Testis (tissue), 3 donors: ENCODE measurements around the gene TRUB2. TPM values are rescaled to one million over a fixed set of nuclear protein-coding genes. Genes with fewer than 3 reads are reported as not detected.

Experiments used
- DNase-seq: peaks from one replicate; pipeline ENCODE4 v3.0.0-alpha.2; 2019
- H3K27ac ChIP-seq, 2 donors: fragments of 200-600 bp; sonication (generic); one replicate each; pipeline ENCODE4 v1.5.1; 2019
- H3K27me3 ChIP-seq: fragments of 200-600 bp; sonication (generic); one replicate; pipeline ENCODE4 v1.5.1; 2019
- H3K36me3 ChIP-seq: fragments of 200-600 bp; sonication (generic); one replicate; pipeline ENCODE4 v1.5.1; 2017; ENCODE audit warnings: low read depth; ENCODE audit errors: missing control alignments
- H3K4me1 ChIP-seq: fragments of 200-600 bp; sonication (generic); one replicate; pipeline ENCODE4 v1.5.1; 2019
- H3K4me3 ChIP-seq, 2 donors: fragments of 200-600 bp; sonication (generic); one replicate each; pipeline ENCODE4 v1.5.1; 2017 to 2019
- H3K9me3 ChIP-seq: fragments of 200-600 bp; sonication (generic); one replicate; pipeline ENCODE4 v1.5.1; 2017
- CTCF ChIP-seq, 3 experiments: fragments of 450-650 bp in 2 of 3; fragments of 200-600 bp in 1 of 3; sonication (generic) in 1 of 3; IDR thresholded peaks; one replicate each; pipeline ENCODE4 v1.5.1; 2016 to 2019; ENCODE audit warnings: antibody characterized with exemption in 3 of 3, mild to moderate bottlenecking in 2 of 3, moderate library complexity in 1 of 3
- POLR2A ChIP-seq: fragments of 450-650 bp; IDR thresholded peaks from one replicate; pipeline ENCODE4 v1.6.1; 2017; ENCODE audit warnings: antibody characterized with exemption, mild to moderate bottlenecking, moderate library complexity
- WGBS, 2 donors: methylation state at CpG; one replicate each; pipeline ENCODE4 v1.1.5; 2018; 5-methylcytosine and 5-hydroxymethylcytosine counted together
- intact Hi-C: fragments of 100-400 bp; cut with DNase I; formaldehyde crosslinking; loops from one replicate; pipeline ENCODE4 v1.15.1; 2023; ENCODE audit warnings: low total_unique reads
- polyA plus RNA-seq: library from polyadenylated mRNA; stranded (reverse); fragments of 350-450 nt; fragmentation: Illumina TruSeq; extraction: RNeasy Lipid Tissue Mini Kit (QIAGEN cat#74804); gene quantifications from one replicate; pipeline ENCODE4 v1.2.3, GENCODE V29; 2014; ENCODE audit warnings: low read depth, low replicate concordance; ENCODE audit not compliant: insufficient read depth
- total RNA-seq, 2 donors: library from RNA; depleted of rRNA; stranded (reverse); fragments of >200 nt; gene quantifications; one replicate each; pipeline ENCODE4 v1.2.3, GENCODE V29; 2016

Gene TRUB2
- total and polyA plus RNA-seq, 3 donors from 2014 or later: 14.6 to 29.7 (median 15.0) TPM

GRCh38 chr9:128369024-128369706 lies 46.9 kb upstream of the TRUB2 start:
- Histone ChIP-seq H3K4me1 (peaks cover 18% of the 10 kb centered on the region), H3K27me3 (no peaks in the 10 kb centered on the region), H3K27ac (no peak overlapping the region), H3K36me3 (no peaks in the 10 kb centered on the region), H3K9me3 (no peaks in the 10 kb centered on the region), H3K4me3 (no peak overlapping the region)
- TF ChIP-seq POLR2A: no peak
- no peak for TF ChIP-seq CTCF (IDR thresholded peaks at IDR 0.05)
- intact Hi-C loops: no loop called here
- WGBS, 2 donors: 88 to 93% methylated on average over 9 of the region's 9 CpGs
- DNase-seq: no peak

GRCh38 chr9:128365525-128365924 lies 43.3 kb upstream of the TRUB2 start:
- 86 to 89% methylated on average over 3 to 4 of the region's 4 CpGs for WGBS, 2 donors
- no peak overlapping the region for H3K27ac ChIP-seq
- H3K4me1 ChIP-seq: peaks cover 13% of the 10 kb centered on the region
- no peak for TF ChIP-seq CTCF (IDR thresholded peaks at IDR 0.05)
- no peak for TF ChIP-seq POLR2A
- no peaks in the 10 kb centered on the region for H3K36me3 ChIP-seq
- intact Hi-C loops: no loop called here
- no peaks in the 10 kb centered on the region for H3K27me3 ChIP-seq
- H3K9me3 ChIP-seq: no peaks in the 10 kb centered on the region
- no peak for DNase-seq
- H3K4me3 ChIP-seq: no peak overlapping the region

- peaks cover 8% of the 10 kb centered on the region for H3K4me1 ChIP-seq
- no peaks in the 10 kb centered on the region for H3K27me3 ChIP-seq
- H3K27ac ChIP-seq: no peak overlapping the region
- intact Hi-C loops: no loop called here
- no peak for DNase-seq
- WGBS, 2 donors: 85 to 87% methylated on average over 3 of the region's 3 CpGs
- no peaks in the 10 kb centered on the region for H3K36me3 ChIP-seq
- no peaks in the 10 kb centered on the region for H3K9me3 ChIP-seq
- no peak for TF ChIP-seq POLR2A
- no peak for TF ChIP-seq CTCF (IDR thresholded peaks at IDR 0.05)
- no peak overlapping the region for H3K4me3 ChIP-seq
Measured at GRCh38 chr9:128362774-128363173, 40.5 kb upstream of the TRUB2 start.

- intact Hi-C loops: no loop called here
- H3K4me3 ChIP-seq: peak overlapping the region in 1 of 2 donors; percentile 11
- H3K4me1 ChIP-seq: peaks cover 8% of the 10 kb centered on the region
- WGBS, 2 donors: 25 to 68% methylated on average over 3 to 14 of the region's 20 CpGs
- TF ChIP-seq CTCF (IDR thresholded peaks at IDR 0.05) (peak; percentile 66 to 81 (median 69)), POLR2A (no peak)
- H3K9me3 ChIP-seq: no peaks in the 10 kb centered on the region
- H3K27me3 ChIP-seq: no peaks in the 10 kb centered on the region
- H3K27ac ChIP-seq: peak overlapping the region in 1 of 2 donors; percentile 29
- DNase-seq: peak; percentile 92
- no peaks in the 10 kb centered on the region for H3K36me3 ChIP-seq
Measured at GRCh38 chr9:128361986-128362646, 39.9 kb upstream of the TRUB2 start.
